ENCODE data around the gene ITGB6. TPM values are rescaled to one million over a fixed set of nuclear protein-coding genes. Genes with fewer than 3 reads are reported as not detected.

The ITGB6 gene
- total and polyA plus RNA-seq, 2 experiments from 2014 or later = 0.12 to 0.31 TPM

- DNase-seq (ENCODE audit: low read depth in 1 of 2, low spot score in 1 of 2) = no peak
- Histone ChIP-seq H3K4me1 (ENCODE audit: low read depth) (peaks cover 6% of the 10 kb centered on the region), H3K36me3 (no peaks in the 10 kb centered on the region), H3K9me3 (ENCODE audit: low read depth) (no peaks in the 10 kb centered on the region), H3K27ac (no peak overlapping the region), H3K4me3 (no peak overlapping the region), H3K27me3 (no peaks in the 10 kb centered on the region)
- TF ChIP-seq CTCF (IDR thresholded peaks at IDR 0.05; ENCODE audit: low read depth, low read length) = no peak
Observed at GRCh38 chr2:160114020-160114419, 86.1 kb downstream of the ITGB6 start.

- Histone ChIP-seq H3K36me3 (no peaks in the 10 kb centered on the region), H3K9me3 (ENCODE audit: low read depth) (no peaks in the 10 kb centered on the region), H3K4me3 (no peak overlapping the region), H3K27ac (no peak overlapping the region), H3K4me1 (ENCODE audit: low read depth) (peaks cover 6% of the 10 kb centered on the region), H3K27me3 (no peaks in the 10 kb centered on the region)
- no peak for DNase-seq (ENCODE audit: low read depth in 1 of 2, low spot score in 1 of 2)
- no peak for TF ChIP-seq CTCF (IDR thresholded peaks at IDR 0.05; ENCODE audit: low read depth, low read length)
Observed at GRCh38 chr2:160111951-160112798, 87.9 kb downstream of the ITGB6 start.

DNA sequence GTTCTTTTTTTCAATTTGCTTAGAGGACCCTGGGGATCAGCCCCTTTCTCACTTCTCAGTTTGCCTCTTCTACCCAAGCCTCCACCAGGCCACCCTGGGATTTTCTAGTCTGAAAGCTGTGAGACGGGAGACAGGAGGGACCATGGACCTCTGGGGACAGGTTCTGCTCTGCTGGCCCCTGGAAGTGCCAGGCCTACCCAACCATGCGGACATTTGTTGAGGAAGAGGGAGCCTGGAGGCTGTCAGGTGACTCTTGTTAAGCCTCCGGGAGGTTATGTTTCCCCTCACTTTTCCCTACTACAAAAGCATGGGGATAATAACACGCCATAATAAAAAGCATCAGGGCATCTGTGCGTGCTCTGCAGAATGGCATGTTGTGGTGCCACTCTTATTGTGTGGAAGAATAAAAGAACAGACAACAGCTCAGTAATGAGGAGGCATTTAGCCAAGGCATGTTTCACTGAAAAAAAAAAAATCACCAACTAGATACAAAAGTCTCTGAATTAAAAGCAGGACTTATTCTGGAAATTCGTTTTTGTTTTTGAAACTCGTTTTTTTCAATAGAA is 89.3 kb downstream of the ITGB6 start:
- no peak for DNase-seq (ENCODE audit: low read depth in 1 of 2, low spot score in 1 of 2)
- no peak overlapping the region for H3K4me3 ChIP-seq
- no peak for TF ChIP-seq CTCF (IDR thresholded peaks at IDR 0.05; ENCODE audit: low read depth, low read length)
- H3K27me3 ChIP-seq = no peaks in the 10 kb centered on the region
- H3K27ac ChIP-seq = no peak overlapping the region
- peaks cover 6% of the 10 kb centered on the region for H3K4me1 ChIP-seq (ENCODE audit: low read depth)
- no peaks in the 10 kb centered on the region for H3K9me3 ChIP-seq (ENCODE audit: low read depth)
- H3K36me3 ChIP-seq = no peaks in the 10 kb centered on the region

- H3K27me3 ChIP-seq = no peaks in the 10 kb centered on the region
Observed at GRCh38 chr2:160109939-160110673, 90.0 kb downstream of the ITGB6 start.

More at GRCh38 chr2:160109939-160110673, 90.0 kb downstream of the ITGB6 start:
- H3K36me3 ChIP-seq = no peaks in the 10 kb centered on the region
- H3K4me1 ChIP-seq (ENCODE audit: low read depth) = peaks cover 6% of the 10 kb centered on the region
- no peaks in the 10 kb centered on the region for H3K9me3 ChIP-seq (ENCODE audit: low read depth)
- H3K27ac ChIP-seq = no peak overlapping the region
- peak; percentile 80 for TF ChIP-seq CTCF (IDR thresholded peaks at IDR 0.05; ENCODE audit: low read depth, low read length)
- DNase-seq (ENCODE audit: low read depth in 1 of 2, low spot score in 1 of 2) = peak; percentile 88 to 89
- no peak overlapping the region for H3K4me3 ChIP-seq
